Measurements from ENCODE around the gene TMEM266.

Gene TMEM266

DNA sequence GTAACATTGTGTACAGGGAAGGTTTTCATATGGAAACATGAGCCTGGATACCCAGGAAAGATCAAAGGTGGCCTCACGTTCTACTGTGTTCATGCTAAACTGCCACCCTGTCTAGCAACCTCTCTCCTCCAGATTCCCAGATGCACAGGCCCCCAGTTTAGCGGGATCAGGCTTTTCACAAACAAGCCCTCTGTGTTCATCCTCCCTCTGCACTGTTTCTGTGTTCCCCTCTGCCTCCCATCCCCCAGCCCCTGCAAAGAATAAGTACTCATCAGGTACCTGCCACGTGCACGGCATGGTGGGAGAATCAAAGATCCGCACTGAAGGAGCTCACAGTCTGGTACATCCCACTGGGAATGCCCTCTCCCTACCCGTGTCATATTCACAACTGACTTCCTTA is 46.1 kb downstream of the TMEM266 start:
- in situ Hi-C loops (cut with HindIII; ENCODE audit: low sequenced_read_pairs): no loop called here
- DNase-seq (ENCODE audit: low read depth, low spot score): no peak
- TF ChIP-seq, protein P1, sequence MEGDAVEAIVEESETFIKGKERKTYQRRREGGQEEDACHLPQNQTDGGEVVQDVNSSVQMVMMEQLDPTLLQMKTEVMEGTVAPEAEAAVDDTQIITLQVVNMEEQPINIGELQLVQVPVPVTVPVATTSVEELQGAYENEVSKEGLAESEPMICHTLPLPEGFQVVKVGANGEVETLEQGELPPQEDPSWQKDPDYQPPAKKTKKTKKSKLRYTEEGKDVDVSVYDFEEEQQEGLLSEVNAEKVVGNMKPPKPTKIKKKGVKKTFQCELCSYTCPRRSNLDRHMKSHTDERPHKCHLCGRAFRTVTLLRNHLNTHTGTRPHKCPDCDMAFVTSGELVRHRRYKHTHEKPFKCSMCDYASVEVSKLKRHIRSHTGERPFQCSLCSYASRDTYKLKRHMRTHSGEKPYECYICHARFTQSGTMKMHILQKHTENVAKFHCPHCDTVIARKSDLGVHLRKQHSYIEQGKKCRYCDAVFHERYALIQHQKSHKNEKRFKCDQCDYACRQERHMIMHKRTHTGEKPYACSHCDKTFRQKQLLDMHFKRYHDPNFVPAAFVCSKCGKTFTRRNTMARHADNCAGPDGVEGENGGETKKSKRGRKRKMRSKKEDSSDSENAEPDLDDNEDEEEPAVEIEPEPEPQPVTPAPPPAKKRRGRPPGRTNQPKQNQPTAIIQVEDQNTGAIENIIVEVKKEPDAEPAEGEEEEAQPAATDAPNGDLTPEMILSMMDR (IDR thresholded peaks at IDR 0.05; ENCODE audit: low read depth, low read length): no peak

DNA sequence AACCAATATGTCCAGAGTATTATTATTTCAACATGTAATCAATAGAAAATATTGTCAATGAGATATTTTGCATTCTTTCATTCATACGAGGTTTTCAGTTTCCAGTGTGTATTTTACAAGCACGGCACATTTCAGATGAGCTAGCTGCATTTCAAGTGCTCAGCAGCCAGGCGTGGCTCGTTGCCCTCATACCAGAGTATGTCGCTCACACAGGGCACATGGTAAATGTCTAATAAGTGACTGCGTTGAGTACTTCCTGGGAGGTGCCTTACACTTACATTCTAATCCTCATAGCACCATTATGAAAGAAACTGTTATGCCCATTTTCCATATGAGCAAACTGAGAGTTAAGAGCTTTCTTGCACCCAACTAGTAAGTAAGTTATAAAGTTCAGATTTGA is 47.4 kb downstream of the TMEM266 start:
- in situ Hi-C loops (cut with HindIII; ENCODE audit: low sequenced_read_pairs): no loop called here
- no peak overlapping the region for H3K4me3 ChIP-seq (ENCODE audit: low read depth, low read length)
- TF ChIP-seq, protein P1 (IDR thresholded peaks at IDR 0.05; ENCODE audit: low read depth, low read length): no peak
- no peak for DNase-seq (ENCODE audit: low read depth, low spot score)

More for the DNA sequence above, 46.1 kb downstream of the TMEM266 start:
- no peak overlapping the region for H3K4me3 ChIP-seq (ENCODE audit: low read depth, low read length)

- in situ Hi-C loops (cut with HindIII; ENCODE audit: low sequenced_read_pairs): no loop called here
- H3K4me3 ChIP-seq (ENCODE audit: low read depth, low read length): no peak overlapping the region
Measured at GRCh38 chr15:76108021-76108723, 48.4 kb downstream of the TMEM266 start.

DNA sequence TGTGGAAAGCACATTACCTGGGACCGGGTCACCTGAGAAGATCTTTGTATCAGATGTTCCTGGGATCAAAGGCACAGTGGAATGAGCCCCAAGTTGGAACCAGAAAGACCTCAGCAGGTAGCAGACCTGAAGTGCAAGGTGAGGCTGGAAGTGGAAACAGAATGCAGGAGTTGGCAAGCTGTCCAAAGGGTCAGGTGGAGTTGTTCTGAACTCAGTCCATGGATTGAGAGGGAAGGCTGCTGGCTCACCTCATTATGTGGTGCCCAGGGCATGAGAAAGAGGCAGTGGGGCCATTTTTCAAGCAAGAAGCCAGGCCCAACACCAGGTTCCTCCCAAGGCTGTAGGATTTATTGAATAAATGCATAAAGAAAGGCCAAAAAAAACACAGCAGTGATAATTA is 49.3 kb downstream of the TMEM266 start:
- in situ Hi-C loops (cut with HindIII; ENCODE audit: low sequenced_read_pairs): no loop called here
- H3K4me3 ChIP-seq (ENCODE audit: low read depth, low read length): no peak overlapping the region
- TF ChIP-seq, protein P1 (IDR thresholded peaks at IDR 0.05; ENCODE audit: low read depth, low read length): no peak
- DNase-seq (ENCODE audit: low read depth, low spot score): no peak

More at GRCh38 chr15:76108021-76108723, 48.4 kb downstream of the TMEM266 start:
- TF ChIP-seq, protein P1 (IDR thresholded peaks at IDR 0.05; ENCODE audit: low read depth, low read length): no peak
- no peak for DNase-seq (ENCODE audit: low read depth, low spot score)

- no peak overlapping the region for H3K4me3 ChIP-seq (ENCODE audit: low read depth, low read length)
- in situ Hi-C loops (cut with HindIII; ENCODE audit: low sequenced_read_pairs): no loop called here
- TF ChIP-seq, protein P1 (IDR thresholded peaks at IDR 0.05; ENCODE audit: low read depth, low read length): no peak
- no peak for DNase-seq (ENCODE audit: low read depth, low spot score)
Measured at GRCh38 chr15:76114561-76114960, 54.8 kb downstream of the TMEM266 start.

DNA sequence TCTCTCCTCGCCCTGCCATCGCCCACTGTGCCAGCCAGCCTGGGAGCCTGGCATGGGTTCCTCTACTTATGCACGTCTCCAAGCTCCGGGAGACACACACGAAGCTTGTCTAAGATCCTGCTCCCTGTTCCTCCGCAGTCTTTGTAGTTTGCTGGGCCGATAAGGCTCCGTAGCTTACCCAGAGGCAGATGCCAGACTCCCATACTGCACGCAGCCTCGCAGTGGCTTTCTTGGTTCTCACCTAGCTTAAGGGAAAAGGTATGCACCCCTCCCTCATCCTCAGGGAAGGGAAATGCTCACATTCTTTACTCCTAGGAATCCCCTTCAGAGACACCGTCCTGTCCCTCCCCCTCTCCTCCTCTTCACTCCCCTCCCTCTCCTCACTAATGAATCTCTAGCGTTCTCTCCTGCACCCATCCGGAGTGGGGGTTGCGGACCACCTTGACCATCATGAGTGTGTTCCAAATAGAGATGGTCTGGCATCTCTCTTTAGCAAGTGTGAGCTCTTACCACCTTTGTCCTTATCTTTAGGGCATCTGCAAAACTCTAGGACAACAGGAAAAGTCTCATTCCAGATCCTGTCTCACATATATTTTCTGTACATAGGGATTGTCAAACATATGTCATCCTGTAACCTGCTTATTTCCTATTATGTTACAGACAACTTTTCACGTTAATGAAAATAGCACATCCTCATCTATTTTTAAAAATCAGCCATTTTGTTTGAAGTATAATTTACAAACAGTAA is 56.5 kb downstream of the TMEM266 start:
- H3K4me3 ChIP-seq (ENCODE audit: low read depth, low read length): no peak overlapping the region
- in situ Hi-C loops (cut with HindIII; ENCODE audit: low sequenced_read_pairs): no loop called here
- no peak for DNase-seq (ENCODE audit: low read depth, low spot score)
- TF ChIP-seq, protein P1 (IDR thresholded peaks at IDR 0.05; ENCODE audit: low read depth, low read length): no peak
